Panc1 (cell line): ENCODE results near the gene RBL1. TPM values are rescaled to one million over a fixed set of nuclear protein-coding genes. Genes with fewer than 3 reads are reported as not detected.
"Not testable (repeated sequence)": the region's sequence is repeated elsewhere in the genome, so short reads cannot be mapped to it uniquely, and the experiment has no call there.

Source experiments
- ATAC-seq: fragments of 200-7000 bp; cut with Tn5 transposase; 2 replicates; pipeline ENCODE4 v1.9.1; 2020; ENCODE audit warnings: mild to moderate bottlenecking, moderate library complexity
- BruUV-seq: library from RNA; stranded (reverse); fragments of 400-500 nt; replicated peaks from 2 replicates; lab custom pipeline; 2021; lab: Mats Ljungman, UMichigan
- CTCF ChIA-PET: fragments of 300-600 bp; sonication (Branson Sonifier 250); formaldehyde crosslinking; loops from one replicate; lab custom pipeline; 2022; ENCODE audit warnings: antibody characterized with exemption; lab: Charles Lee
- POLR2A ChIA-PET: fragments of 300-600 bp; sonication (Branson Sonifier 250); formaldehyde crosslinking; loops from one replicate; lab custom pipeline; 2022; ENCODE audit warnings: antibody characterized with exemption; lab: Charles Lee
- DNase-seq: peaks from one replicate; pipeline ENCODE4 v3.0.0-alpha.2; 2010; ENCODE audit warnings: low read depth, low spot score
- H3K27ac ChIP-seq: 2 replicates; pipeline ENCODE4 v1.5.1; 2011; ENCODE audit warnings: mild to moderate bottlenecking, low read length, inconsistent platforms
- H3K27me3 ChIP-seq: fragments of 200-500 bp; sonication (Bioruptor generic); 2 replicates; pipeline ENCODE4 v1.6.0; 2014; ENCODE audit warnings: low read length, inconsistent platforms; ENCODE audit not compliant: control insufficient read depth, insufficient read depth
- H3K36me3 ChIP-seq: fragments of 200-500 bp; sonication (Bioruptor generic); 2 replicates; pipeline ENCODE4 v1.5.1; 2014; ENCODE audit warnings: inconsistent platforms, mild to moderate bottlenecking, low read length, moderate library complexity; ENCODE audit not compliant: control insufficient read depth, insufficient read depth
- H3K4me1 ChIP-seq: 2 replicates; pipeline ENCODE4 v1.5.1; 2011; ENCODE audit warnings: inconsistent platforms, mild to moderate bottlenecking, low read length, moderate library complexity; ENCODE audit not compliant: control insufficient read depth, insufficient read depth
- H3K4me3 ChIP-seq, 2 experiments: 2 replicates each; pipeline ENCODE4 v1.5.1; 2011 to 2012; ENCODE audit warnings: low read depth in 2 of 2, low read length in 2 of 2, mild to moderate bottlenecking in 2 of 2, inconsistent platforms in 1 of 2, moderate library complexity in 1 of 2
- H3K9me3 ChIP-seq: fragments of 200-500 bp; sonication (Bioruptor generic); 2 replicates; pipeline ENCODE4 v1.5.1; 2014; ENCODE audit warnings: low read depth, mild to moderate bottlenecking, inconsistent platforms, low read length, moderate library complexity; ENCODE audit not compliant: control insufficient read depth, insufficient read depth
- POLR2AphosphoS5 ChIP-seq: IDR thresholded peaks from 2 replicates; pipeline ENCODE4 v1.6.1; 2012; ENCODE audit warnings: mild to moderate bottlenecking, low read depth, low read length, moderate library complexity
- SIN3A ChIP-seq: IDR thresholded peaks from 2 replicates; pipeline ENCODE4 v1.6.1; 2012; ENCODE audit warnings: low read depth, mild to moderate bottlenecking, low read length, moderate library complexity, borderline replicate concordance; ENCODE audit not compliant: insufficient read depth
- TCF7L2 ChIP-seq: IDR thresholded peaks from 2 replicates; pipeline ENCODE4 v1.6.1; 2011; ENCODE audit warnings: mild to moderate bottlenecking, low read depth, low read length, inconsistent platforms
- in situ Hi-C: cut with HindIII; loops from 2 replicates; pipeline ENCODE4 v1.10.0; 2016; ENCODE audit warnings: low sequenced_read_pairs, low pct_unique_long_range_greater_than_20kb
- intact Hi-C: fragments of 100-400 bp; cut with micrococcal nuclease; formaldehyde crosslinking; loops from one replicate; pipeline ENCODE4 v1.10.0; 2022; ENCODE audit not compliant: unreplicated experiment
- total RNA-seq: library from RNA; stranded (reverse); gene quantifications from one replicate; pipeline ENCODE4 v1.2.1, GENCODE V29; 2021; ENCODE audit not compliant: unreplicated experiment
- TF ChIP-seq, protein P1 (sequence below): fragments of 450-650 bp; IDR thresholded peaks from 2 replicates; pipeline ENCODE4 v1.5.1; 2017; ENCODE audit warnings: mild to moderate bottlenecking
- TF ChIP-seq, protein P2 (sequence below), 2 experiments: IDR thresholded peaks; 2 replicates each; pipeline ENCODE4 v1.6.1; 2011 to 2012; ENCODE audit warnings: low read depth in 2 of 2, control low read depth in 1 of 2, low read length in 1 of 2, mild to moderate bottlenecking in 1 of 2, moderate library complexity in 1 of 2; ENCODE audit not compliant: insufficient read depth in 1 of 2

The RBL1 gene
- total RNA-seq, 1 experiment from 2014 or later: 14.0 TPM

DNA sequence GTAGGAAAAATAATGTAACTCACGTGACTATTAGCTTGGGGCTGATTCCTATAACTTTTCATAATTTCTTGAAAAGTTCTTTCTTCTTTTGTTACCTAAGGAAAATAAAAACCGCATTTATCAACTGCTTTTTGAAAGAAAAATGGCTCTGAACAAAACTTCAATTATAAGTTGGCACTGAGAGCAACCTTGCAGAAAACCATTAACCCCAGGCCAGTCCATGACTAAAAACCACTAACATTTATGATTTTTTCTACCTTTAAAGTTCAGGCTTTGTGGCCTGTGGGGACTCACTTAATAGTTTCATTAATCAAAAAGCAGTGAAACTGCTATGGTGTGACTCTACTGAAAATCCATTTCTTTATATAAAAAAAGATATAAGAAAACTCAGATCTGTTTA is 75.2 kb downstream of the RBL1 start:
- ATAC-seq: no peak
- POLR2A ChIA-PET: no interaction called here
- intact Hi-C loops: no loop called here
- Histone ChIP-seq H3K4me3 (no peak overlapping the region), H3K27me3 (no peaks in the 10 kb centered on the region), H3K9me3 (no peaks in the 10 kb centered on the region), H3K4me1 (no peaks in the 10 kb centered on the region), H3K27ac (no peak overlapping the region), H3K36me3 (0 out of 2 replicates have a peak, but pooled peaks cover 4% of the 10 kb centered on the region)
- BruUV-seq: no TSS peak
- CTCF ChIA-PET: no interaction called here
- DNase-seq: no peak
- TF ChIP-seq TCF7L2 (no peak), POLR2AphosphoS5 (no peak)
- TF ChIP-seq, protein P1, sequence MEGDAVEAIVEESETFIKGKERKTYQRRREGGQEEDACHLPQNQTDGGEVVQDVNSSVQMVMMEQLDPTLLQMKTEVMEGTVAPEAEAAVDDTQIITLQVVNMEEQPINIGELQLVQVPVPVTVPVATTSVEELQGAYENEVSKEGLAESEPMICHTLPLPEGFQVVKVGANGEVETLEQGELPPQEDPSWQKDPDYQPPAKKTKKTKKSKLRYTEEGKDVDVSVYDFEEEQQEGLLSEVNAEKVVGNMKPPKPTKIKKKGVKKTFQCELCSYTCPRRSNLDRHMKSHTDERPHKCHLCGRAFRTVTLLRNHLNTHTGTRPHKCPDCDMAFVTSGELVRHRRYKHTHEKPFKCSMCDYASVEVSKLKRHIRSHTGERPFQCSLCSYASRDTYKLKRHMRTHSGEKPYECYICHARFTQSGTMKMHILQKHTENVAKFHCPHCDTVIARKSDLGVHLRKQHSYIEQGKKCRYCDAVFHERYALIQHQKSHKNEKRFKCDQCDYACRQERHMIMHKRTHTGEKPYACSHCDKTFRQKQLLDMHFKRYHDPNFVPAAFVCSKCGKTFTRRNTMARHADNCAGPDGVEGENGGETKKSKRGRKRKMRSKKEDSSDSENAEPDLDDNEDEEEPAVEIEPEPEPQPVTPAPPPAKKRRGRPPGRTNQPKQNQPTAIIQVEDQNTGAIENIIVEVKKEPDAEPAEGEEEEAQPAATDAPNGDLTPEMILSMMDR: no peak
- in situ Hi-C loops: no loop called here

DNA sequence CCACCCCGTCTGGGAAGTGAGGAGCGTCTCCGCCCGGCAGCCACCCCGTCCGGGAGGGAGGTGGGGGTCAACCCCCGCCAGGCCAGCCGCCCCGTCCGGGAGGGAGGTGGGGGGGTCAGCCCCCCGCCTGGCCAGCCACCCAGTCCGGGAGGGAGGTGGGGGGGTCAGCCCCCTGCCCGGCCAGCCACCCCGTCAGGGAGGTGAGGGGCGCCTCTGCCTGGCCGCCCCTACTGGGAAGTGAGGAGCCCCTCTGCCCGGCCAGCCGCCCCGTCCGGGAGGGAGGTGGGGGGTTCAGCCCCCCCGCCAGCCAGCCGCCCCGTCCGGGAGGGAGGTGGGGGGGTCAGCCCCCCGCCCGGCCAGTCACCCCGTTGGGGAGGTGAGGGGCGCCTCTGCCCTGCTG is 83.2 kb downstream of the RBL1 start:
- H3K36me3 ChIP-seq, ATAC-seq, DNase-seq, BruUV-seq, in situ Hi-C loops, CTCF ChIA-PET, POLR2A ChIA-PET, H3K4me1 ChIP-seq, H3K27me3 ChIP-seq, intact Hi-C loops, H3K9me3 ChIP-seq, H3K27ac ChIP-seq, H3K4me3 ChIP-seq: not testable (repeated sequence)

DNA sequence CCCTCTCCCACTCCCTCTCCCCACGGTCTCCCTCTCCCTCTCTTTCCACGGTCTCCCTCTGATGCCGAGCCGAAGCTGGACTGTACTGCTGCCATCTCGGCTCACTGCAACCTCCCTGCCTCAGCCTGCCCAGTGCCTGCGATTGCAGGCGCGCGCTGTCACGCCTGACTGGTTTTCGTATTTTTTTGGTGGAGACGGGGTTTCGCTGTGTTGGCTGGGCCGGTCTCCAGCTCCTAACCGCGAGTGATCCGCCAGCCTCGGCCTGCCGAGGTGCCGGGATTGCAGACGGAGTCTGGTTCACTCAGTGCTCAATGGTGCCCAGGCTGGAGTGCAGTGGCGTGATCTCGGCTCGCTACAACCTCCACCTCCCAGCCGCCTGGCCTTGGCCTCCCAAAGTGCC is 83.9 kb downstream of the RBL1 start:
- H3K4me1 ChIP-seq, CTCF ChIA-PET: not testable (repeated sequence)

DNA sequence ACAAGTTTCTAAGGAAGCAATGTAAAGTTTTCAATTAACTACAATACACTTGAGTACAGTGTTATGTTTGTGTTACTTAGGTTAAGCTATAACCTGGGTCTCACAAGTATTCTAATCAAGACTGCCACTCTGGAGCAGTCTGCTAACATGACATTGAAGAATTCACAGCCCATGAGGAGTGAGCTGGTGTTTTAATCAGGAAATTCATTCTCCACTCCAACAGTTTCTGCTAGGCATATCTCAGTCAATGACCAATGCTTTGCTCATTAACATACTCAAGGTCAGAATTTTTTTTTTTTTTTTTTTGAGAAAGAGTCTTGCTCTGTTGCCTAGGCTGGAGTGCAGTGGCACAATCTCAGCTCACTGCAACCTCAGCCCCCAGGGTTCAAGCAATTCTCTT is 84.7 kb downstream of the RBL1 start:
- no peaks in the 10 kb centered on the region; the same call in 1 of the 2 replicates for H3K36me3 ChIP-seq
- TF ChIP-seq POLR2AphosphoS5: no peak
- TF ChIP-seq, protein P1: no peak
- no peak for TF ChIP-seq SIN3A
- TF ChIP-seq, protein P2, sequence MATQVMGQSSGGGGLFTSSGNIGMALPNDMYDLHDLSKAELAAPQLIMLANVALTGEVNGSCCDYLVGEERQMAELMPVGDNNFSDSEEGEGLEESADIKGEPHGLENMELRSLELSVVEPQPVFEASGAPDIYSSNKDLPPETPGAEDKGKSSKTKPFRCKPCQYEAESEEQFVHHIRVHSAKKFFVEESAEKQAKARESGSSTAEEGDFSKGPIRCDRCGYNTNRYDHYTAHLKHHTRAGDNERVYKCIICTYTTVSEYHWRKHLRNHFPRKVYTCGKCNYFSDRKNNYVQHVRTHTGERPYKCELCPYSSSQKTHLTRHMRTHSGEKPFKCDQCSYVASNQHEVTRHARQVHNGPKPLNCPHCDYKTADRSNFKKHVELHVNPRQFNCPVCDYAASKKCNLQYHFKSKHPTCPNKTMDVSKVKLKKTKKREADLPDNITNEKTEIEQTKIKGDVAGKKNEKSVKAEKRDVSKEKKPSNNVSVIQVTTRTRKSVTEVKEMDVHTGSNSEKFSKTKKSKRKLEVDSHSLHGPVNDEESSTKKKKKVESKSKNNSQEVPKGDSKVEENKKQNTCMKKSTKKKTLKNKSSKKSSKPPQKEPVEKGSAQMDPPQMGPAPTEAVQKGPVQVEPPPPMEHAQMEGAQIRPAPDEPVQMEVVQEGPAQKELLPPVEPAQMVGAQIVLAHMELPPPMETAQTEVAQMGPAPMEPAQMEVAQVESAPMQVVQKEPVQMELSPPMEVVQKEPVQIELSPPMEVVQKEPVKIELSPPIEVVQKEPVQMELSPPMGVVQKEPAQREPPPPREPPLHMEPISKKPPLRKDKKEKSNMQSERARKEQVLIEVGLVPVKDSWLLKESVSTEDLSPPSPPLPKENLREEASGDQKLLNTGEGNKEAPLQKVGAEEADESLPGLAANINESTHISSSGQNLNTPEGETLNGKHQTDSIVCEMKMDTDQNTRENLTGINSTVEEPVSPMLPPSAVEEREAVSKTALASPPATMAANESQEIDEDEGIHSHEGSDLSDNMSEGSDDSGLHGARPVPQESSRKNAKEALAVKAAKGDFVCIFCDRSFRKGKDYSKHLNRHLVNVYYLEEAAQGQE (IDR thresholded peaks at IDR 0.05; ENCODE audit: insufficient read depth in 1 of 2, low read depth in 2 of 2, low read length in 1 of 2): no peak
- no peak for TF ChIP-seq TCF7L2
- H3K4me3 ChIP-seq: no peak overlapping the region
- H3K27ac ChIP-seq: no peak overlapping the region
- no peaks in the 10 kb centered on the region for H3K9me3 ChIP-seq
- H3K4me1 ChIP-seq: no peaks in the 10 kb centered on the region
- DNase-seq: no peak
- no peaks in the 10 kb centered on the region for H3K27me3 ChIP-seq
- BruUV-seq: no TSS peak
- intact Hi-C loops: no loop called here
- CTCF ChIA-PET: no interaction called here
- ATAC-seq: no peak
- in situ Hi-C loops: no loop called here
- POLR2A ChIA-PET: interaction anchor here (0.6 to 0.7 kb wide), 2 partner anchors 16 to 245 kb away, joined by 4 to 6 read pairs; no protein-coding TSS in a partner anchor

More for the DNA sequence above, 83.9 kb downstream of the RBL1 start:
- BruUV-seq, DNase-seq, H3K36me3 ChIP-seq, ATAC-seq, H3K4me3 ChIP-seq, H3K27me3 ChIP-seq, intact Hi-C loops, in situ Hi-C loops, H3K9me3 ChIP-seq, H3K27ac ChIP-seq: not testable (repeated sequence)
- POLR2A ChIA-PET: interaction anchor here (0.6 kb wide), 2 partner anchors 17 to 1727 kb away, joined by 3 to 6 read pairs; partner anchors contain the start of gene EIF6
